ENCODE data around the gene SNAP91. TPM values are rescaled to one million over a fixed set of nuclear protein-coding genes. Genes with fewer than 3 reads are reported as not detected.

Gene SNAP91
- total RNA-seq, 4 donors from 2014 or later = not detected

GRCh38 chr6:83735461-83735860, 26.6 kb upstream of the SNAP91 start:
- no peak overlapping the region for H3K4me3 ChIP-seq (ENCODE audit: low read depth, poor library complexity, severe bottlenecking)
- no peak for TF ChIP-seq CTCF (IDR thresholded peaks at IDR 0.05)
- TF ChIP-seq POLR2A (IDR thresholded peaks at IDR 0.05) = no peak
- 60 to 61% methylated on average over 3 of the region's 3 CpGs for WGBS, 2 donors
- no peak for DNase-seq (ENCODE audit: low spot score in 2 of 2)
- intact Hi-C loops (cut with DNase I; ENCODE audit: low total_unique reads) = no loop called here

- no peak for TF ChIP-seq POLR2A (IDR thresholded peaks at IDR 0.05)
- TF ChIP-seq CTCF (IDR thresholded peaks at IDR 0.05) = no peak
- DNase-seq (ENCODE audit: low spot score in 2 of 2) = no peak
- intact Hi-C loops (cut with DNase I; ENCODE audit: low total_unique reads) = no loop called here
- H3K4me3 ChIP-seq (ENCODE audit: low read depth, poor library complexity, severe bottlenecking) = no peak overlapping the region
- 75 to 88% methylated on average over 2 of the region's 2 CpGs for WGBS, 2 donors
These were observed 21.0 kb upstream of the SNAP91 start for GRCh38 chr6:83729871-83730270.

GRCh38 chr6:83722876-83723275, 14.0 kb upstream of the SNAP91 start:
- intact Hi-C loops (cut with DNase I; ENCODE audit: low total_unique reads) = no loop called here
- no peak for DNase-seq (ENCODE audit: low spot score in 2 of 2)
- 93 to 94% methylated on average over 2 of the region's 2 CpGs for WGBS, 2 donors
- TF ChIP-seq POLR2A (IDR thresholded peaks at IDR 0.05) (no peak), CTCF (IDR thresholded peaks at IDR 0.05) (no peak)
- H3K4me3 ChIP-seq (ENCODE audit: low read depth, poor library complexity, severe bottlenecking) = no peak overlapping the region

- WGBS, 2 donors = 78 to 83% methylated on average over 15 of the region's 15 CpGs
- intact Hi-C loops (cut with DNase I; ENCODE audit: low total_unique reads) = no loop called here
- DNase-seq (ENCODE audit: low spot score in 2 of 2) = no peak
- H3K4me3 ChIP-seq (ENCODE audit: low read depth, poor library complexity, severe bottlenecking) = no peak overlapping the region
- TF ChIP-seq CTCF (IDR thresholded peaks at IDR 0.05) (no peak), POLR2A (IDR thresholded peaks at IDR 0.05) (no peak)
These were observed 8.9 kb upstream of the SNAP91 start for GRCh38 chr6:83717809-83718208.

GRCh38 chr6:83711958-83712357, 3.1 kb upstream of the SNAP91 start:
- intact Hi-C loops (cut with DNase I; ENCODE audit: low total_unique reads) = no loop called here
- no peak for TF ChIP-seq POLR2A (IDR thresholded peaks at IDR 0.05)
- no peak for TF ChIP-seq CTCF (IDR thresholded peaks at IDR 0.05)
- no peak for DNase-seq (ENCODE audit: low spot score in 2 of 2)

GRCh38 chr6:83709748-83710050, 798 bp upstream of the SNAP91 start:
- intact Hi-C loops (cut with DNase I; ENCODE audit: low total_unique reads) = no loop called here
- no peak overlapping the region for H3K4me3 ChIP-seq (ENCODE audit: low read depth, poor library complexity, severe bottlenecking)
- no peak for DNase-seq (ENCODE audit: low spot score in 2 of 2)
- 20 to 29% methylated on average over 8 of the region's 8 CpGs for WGBS, 2 donors
- TF ChIP-seq CTCF (IDR thresholded peaks at IDR 0.05) = no peak
- TF ChIP-seq POLR2A (IDR thresholded peaks at IDR 0.05) = no peak

More at GRCh38 chr6:83711958-83712357, 3.1 kb upstream of the SNAP91 start:
- no peak overlapping the region for H3K4me3 ChIP-seq (ENCODE audit: low read depth, poor library complexity, severe bottlenecking)

Data from lower leg skin (tissue), 4 donors.